NCI-H1694 treated with DMSO at 0.1 percent for 48 hours (cell line): ENCODE results near the gene DHX8.

Source experiments
- DNase-seq: peaks from one replicate; lab custom pipeline; 2025; lab: John Stamatoyannopoulos, UW

Gene DHX8

DNA sequence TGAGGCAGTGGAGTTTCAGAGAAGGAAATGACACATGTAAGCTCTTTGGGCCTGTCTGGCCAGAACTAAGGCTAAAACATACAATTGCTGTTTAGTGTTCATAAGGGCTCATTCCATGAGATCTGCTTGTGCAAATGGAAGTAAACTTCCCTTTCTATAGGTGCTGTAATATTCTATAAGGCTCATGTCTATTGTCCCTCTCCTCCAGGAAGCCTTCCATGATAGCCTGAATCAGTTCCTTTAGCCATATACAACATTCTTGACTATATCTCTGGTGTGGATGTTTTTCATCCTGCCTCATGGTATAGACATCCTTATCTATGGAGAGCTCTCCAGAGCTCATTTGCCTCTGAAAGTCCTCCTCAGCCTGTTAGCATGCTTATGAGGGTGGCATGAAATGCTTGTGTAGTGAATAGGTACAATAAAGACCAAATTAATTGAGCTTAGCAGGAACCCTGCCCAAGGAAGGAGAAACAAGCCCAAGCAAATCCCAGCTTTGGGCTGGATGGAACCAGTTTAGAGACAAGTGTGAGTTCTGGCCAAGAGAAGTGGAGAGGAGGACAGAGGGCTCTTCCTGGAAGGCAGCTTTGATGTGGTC is 64.0 kb downstream of the DHX8 start:
- DNase-seq = no peak

DNA sequence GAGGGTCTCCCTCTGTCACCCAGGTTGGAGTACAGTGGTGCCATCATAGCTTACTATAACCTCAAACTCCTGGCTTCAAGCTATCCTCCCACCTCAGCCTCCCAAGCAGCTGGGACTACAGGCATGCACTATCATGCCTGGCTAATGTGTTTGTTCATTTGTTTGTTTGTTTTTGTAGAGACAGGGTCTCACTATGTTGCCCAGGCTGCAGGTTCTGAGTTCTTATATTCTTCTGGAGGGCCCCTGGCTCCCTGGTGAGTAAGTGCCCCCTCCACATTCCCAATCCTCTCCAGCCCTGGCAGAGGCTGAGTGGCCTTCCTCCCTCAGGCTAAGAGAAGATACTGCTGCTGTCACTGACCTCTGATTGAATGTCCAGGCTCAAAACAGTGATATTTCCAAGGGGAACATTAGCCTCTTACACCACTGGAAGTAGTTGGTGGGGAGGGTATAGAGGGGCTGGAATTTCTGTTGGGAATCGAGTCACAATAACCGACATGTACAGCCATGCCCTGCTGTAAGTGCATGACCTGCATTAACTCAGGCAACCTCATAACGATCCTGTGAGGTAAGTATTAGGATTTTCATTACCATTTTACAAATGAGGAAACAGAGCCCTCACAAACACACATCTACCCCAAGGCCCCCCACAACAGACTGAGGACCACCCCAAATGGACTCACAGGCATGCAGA is 65.1 kb downstream of the DHX8 start:
- DNase-seq = no peak

DNA sequence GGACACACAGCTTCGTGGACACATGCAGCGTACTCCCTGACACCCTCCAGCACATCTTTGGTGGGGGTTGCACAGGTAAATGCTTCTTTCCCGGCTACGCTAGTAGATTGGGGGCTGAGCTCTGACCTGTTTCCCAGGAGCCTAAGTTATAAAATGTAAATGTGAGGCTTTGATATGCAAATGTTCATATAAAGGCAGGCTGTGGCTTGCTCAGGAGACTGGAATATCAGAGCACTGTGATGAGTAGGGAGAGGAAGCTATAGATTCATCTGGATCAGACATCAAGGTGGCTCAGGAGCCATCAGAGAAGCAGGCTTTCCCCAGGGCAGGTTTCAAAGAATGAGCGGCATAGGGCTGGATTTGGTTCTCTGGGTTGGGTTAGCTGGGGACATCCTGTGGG is 65.7 kb downstream of the DHX8 start:
- no peak for DNase-seq

DNA sequence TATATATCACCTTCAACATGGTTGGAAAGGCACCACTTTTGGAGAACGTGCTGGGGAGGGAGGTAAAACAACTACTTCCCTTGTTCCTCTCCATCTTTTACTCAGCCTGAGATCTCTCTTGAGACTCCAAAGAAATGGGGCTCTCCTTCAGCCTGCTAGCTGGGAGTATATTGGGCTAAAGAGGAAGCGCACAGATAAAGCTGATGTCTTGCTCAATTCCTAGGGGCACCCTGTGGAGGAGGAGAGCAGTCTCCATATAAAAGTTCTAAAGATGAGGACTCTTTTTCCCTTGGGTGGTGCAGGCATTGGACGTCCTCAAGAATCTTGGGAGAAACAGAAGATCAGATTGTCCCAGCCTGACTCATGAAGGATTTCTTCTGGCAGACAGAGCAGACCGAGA is 67.0 kb downstream of the DHX8 start:
- no peak for DNase-seq

DNA sequence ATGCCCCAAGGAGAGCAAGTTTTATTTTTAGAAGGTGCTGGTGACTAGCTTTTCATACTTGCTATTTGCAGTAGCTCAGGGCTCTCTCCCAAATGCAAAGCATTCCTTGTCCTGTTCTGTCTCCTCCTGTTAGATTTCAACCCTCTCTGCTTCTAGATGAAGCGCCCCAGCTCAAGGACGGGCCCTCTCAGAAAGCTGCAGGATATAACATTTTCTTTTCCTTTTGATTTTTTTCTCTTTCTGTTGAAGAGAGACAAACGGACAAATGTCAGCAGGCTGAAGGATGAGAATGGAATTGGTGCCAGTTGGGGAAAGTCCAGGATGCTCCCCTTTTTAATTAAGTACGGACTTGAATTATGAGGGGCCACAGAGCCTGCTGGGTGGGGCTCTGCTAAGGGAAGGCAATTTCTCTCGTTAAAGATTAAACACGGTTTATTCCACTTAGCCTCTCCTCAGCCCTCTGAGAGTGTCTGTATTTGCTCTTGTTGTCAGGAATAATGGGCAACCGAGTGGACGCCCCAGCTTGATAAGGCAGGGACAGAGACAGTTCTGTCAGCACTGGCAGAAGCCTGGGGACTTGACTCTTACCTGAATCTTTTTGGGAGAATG is 68.6 kb downstream of the DHX8 start:
- no peak for DNase-seq

DNA sequence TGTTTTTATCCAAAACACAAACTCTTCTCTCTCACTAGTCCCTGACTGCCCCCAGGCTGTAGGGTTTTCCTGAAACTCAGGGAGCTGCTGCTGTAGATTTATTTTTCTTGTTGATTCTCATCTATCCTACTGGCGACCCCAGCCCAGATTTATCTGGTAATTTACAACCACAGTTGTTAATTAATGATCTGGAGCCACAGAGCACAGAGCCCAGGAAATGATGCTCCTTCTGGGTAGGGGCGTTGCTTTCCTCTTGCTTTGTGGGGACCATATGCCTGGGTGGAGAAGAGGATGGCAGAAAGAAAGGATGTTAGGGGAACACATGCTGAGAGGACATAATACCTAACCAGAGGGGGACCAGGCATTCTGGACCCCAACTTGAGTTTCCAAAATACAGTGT is 69.8 kb downstream of the DHX8 start:
- no peak for DNase-seq

DNA sequence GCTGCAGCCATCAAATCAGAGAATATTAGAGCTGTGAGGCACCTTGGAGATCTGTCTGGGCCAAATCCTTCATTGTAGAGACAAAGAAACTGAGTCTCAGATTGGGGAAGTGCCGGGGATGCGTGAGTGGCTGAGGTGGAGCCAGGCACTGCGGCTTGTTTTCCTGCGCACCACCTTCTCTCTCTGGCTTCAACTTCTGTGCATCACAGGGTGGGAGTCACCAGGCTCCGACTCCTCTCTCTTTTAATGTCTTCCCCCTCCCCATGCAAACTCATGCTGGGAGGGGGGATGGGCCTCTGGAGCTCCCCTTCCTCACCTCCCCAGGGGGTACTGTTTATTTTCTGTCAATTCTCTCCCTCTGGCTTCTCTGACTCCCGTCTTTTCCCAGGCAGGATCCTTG is 71.1 kb downstream of the DHX8 start:
- no peak for DNase-seq

DNA sequence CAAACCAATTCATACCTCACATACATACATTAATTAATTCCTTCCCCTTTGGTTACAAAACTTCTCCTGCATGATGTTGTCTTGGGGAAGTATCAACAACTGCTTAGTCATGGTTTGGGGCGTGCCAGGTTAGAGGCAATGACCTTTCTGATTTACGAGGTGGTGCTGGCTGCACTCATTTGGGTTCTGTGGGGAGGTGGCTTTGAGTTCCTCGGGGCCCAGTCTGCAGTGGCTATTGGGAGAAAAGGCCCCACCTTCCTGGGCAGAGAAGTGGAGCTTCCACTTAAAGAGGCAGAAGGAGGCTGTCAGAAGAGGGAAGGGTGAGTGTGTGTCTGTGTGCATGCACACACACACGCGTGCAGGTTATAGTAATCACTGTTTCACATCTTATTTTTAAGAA is 72.5 kb downstream of the DHX8 start:
- no peak for DNase-seq

DNA sequence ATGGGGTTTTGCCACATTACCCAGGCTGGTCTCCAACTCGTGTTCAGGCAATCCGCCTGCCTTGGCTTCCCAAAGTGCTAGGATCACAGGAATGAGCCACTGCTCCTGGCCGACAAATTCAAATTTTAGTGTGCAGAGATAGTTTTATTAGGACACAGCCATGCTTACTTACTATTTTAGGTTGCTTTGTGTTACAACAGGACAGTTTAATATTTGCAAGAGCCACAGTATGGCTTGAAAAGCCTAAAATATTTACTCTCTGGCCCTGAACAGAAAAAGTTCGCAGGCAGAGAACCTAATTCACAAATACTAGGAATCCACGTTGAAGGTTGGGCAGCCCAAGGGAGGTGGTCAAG is 75.0 kb downstream of the DHX8 start:
- DNase-seq = no peak

DNA sequence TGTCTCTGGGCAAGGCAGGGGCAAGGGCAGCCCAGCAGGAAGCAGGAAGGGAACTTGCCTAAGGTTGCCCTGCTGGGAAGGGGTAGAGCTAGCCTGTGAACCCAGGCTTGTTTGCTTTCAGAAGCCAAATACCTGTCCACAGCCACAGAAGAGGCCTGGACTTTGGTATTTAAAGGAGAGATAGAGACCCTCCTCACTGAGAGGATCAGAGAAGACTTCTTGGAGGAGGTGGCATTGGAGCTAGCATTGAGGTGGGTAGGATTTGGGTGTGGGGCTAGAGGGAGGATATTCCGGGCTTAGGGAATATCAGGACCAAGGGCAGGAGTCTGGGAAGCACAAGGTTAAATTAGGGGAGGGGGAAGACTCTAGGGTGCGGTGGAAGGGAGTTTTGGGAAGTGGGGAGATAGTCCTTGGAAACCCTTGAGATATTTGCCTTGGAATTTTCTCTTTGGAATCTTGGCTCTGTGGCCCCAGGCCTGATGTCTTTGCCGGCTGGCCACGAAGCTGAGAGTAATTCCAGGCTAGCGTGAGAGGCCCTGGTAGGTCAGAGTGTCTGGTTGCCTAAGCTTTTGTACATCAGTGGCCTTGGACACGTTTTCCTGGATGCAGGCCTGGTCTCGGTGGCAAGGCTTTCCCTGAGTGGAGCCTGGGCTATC is 75.5 kb downstream of the DHX8 start:
- no peak for DNase-seq

DNA sequence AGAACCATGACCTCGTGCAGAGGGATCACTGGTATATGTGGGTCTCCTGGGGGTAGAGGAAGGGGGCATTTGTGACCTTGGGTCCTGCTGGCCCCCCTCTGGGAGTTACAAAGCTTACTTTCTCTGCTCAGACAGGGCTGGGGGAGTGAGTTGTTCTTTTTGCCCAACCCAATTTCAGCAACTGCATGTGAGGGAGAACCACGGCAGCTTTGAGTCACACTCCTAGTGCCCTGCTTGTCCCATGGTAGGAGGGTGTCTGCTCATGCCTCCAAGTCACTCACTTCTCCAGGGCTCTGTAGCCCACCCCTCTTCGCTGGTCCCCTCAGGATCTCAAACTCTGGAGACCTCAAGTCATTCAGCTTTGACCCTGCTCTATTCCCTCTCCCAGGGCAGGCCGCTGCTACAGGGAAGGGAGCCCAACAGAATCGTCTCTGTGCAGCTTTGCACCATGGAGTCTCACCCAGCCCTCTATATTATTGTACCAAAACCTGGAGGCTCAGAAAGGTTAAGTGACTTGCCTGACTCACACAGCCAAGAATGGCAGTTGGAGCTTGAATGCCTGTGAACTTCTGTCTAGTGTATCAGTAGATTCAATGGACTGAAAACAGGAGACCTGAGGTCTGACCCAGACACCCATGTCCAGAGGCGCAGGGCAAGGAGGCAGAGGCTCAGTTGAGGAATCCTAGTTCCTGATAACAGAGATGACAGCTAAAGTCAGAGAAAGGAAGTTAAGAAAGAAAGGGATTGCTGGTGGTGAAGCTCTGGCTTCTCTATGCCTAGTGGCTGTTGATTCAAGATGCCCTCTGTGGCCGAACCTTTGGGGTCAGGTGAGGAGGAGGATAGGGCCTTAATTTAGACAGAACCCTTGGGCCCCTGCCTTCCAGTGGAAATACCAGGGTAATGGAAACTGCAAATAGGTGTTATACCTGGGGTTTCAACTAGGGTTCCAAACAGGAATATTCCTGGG is 77.0 kb downstream of the DHX8 start:
- no peak for DNase-seq

DNA sequence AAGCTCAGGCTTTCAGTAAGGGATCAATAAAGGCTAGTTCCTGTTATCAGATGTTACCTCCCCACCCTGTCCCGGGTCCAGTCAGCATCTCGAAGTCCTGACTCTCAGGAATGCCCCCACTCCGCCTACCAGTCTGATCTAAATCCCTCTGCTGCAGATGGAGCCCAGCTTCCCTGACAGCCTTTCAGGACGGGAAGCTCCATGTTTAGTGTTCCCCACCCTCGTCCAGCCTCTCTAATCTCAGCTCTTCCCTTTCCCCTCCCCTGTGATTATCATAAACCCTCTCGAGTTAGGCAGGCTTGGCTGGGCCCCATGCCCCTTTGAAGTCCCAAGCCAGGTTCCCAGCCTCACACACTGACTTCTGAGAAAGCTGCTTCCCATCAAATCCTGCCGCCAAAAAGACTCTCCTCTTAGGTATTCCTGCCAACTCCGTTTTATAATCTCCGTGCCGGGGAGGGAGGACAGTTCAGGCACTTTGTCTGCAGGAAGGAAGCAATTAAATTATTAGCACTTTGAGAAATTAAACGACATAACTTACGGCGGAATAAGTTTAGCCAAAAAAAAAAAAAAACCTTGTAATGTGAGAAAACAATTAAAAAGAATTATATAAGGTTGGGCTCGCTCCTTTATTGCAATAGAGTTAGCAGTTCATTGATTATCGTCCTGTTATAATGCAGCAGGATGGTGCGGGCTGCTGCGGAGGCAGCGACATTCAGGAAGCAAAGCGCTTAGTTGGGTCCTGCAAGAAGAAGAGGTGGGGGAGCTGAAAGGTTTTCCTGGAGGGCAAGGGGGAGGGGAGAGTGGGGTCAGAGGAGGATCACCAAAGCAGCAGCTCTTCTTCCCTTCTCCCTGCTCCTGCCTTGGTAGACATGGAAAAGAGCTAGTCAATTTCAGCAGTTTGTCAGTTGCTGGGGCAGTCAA is 79.2 kb downstream of the DHX8 start:
- no peak for DNase-seq

DNA sequence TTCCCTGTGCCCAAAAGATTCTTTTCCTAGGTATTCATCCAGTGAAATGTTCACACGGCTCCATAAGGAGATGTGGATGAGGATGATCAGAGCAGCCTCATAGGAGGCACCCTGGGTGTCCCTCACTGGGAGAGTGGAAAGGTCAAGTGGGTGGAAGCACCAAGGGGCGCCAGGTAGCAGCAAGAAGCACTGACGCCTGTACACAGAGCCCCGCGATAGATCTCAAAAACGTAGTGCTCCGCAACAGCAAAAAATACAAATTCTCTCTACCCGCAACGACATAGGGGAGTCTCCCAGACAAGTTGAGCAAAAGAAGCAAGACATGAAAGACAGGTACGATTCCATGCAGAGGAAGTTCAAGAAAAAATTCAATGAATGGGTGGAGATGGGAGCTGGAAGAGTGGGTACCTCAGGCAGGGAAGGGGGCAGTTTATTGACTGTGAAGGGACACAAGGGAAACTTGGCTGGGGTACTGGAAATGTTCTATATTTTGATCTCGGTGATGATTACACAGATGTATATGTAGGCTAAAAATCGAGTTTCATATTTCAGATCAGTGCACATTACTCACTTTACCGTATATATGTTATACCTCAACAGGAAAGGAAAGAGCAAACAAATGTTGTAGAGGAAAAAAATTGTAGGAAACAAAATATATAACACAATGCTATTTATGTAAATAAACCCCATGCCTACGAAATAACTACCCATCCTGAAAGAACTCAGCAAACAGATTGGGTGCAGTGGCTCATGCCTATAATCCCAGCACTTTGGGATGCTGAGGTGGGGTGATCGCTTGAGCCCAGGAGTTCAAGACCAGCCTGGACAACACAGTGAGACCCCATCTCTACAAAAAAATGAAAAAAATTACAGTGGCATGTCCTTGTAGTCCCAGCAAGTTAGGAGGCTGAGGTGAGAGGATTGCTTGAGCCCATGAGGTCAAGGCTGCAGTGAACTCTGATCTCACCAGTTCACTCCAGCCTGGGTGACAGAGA is 80.1 kb downstream of the DHX8 start:
- no peak for DNase-seq

DNA sequence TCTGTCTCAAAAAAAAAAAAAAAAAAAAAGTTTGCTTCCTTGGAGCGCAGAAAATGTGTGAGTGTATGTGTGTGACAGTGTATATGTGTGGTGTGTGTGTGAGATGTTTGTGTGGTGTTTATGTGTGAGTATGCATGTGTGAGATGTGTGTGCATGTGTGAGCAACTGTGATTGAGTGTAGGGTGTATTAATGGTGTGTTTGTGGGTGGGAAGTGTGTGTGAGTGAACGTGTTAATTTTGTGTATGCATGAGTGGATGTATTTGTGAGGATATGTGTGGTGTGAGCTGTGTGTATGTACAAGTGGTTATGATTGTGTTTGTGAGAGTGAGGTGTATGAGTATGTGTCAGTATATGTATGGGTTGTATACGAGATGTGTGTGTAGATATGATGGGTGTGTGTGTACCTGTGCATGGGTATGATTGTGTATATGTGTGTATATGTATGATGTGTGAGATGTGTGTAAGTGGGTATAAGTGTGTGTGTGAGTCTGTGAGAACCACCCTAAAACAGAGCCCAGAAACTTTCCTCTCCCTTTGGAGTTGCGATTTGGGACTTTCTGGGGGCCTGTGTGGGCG is 84.8 kb downstream of the DHX8 start:
- no peak for DNase-seq

DNA sequence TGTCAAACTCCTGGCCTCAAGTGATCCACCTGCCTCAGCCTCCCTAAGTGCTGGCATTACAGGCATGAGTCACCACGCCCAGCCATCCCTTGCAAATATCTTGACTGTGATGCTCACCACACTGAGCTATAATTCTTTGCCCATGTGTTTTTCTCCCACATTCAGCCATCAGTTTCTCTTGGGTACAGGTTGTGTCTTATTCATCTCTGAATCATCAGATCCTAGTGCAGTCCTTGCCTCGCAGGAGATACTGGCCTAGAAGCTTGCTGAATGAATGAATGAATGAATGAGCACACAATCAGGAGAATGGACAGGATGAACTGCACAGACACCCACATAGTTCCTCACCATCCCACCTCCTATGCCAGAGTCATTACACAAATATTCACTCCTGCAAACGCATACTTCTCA is 86.7 kb downstream of the DHX8 start:
- DNase-seq = no peak

DNA sequence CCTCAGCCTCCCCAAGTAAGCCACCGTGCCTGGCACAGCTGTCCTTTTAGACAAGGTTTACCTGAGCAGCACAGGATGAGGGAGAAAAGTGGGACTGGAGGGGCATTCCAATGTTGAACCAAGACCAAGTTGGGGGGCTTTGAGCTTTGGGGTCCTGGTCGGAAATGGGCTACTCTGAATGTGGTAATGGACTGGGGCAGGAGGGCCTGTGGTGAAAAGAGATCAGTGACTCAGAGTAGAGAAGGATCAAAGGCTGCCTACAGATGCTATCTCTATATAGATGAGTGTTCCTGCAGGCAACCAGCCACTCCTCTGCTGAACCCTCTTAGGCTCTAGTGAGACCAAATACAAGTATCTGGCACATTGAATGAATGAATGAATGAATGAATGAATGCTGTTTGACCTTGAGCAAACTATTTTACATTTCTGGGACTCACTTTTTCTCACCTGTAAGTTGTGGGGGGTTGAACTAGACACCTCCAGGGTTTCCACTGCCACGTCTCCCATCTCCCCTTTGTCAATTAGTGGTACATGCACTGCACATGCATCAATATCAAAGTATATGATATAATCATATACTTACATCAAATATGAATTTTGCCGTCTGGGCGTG is 88.7 kb downstream of the DHX8 start:
- DNase-seq = no peak

DNA sequence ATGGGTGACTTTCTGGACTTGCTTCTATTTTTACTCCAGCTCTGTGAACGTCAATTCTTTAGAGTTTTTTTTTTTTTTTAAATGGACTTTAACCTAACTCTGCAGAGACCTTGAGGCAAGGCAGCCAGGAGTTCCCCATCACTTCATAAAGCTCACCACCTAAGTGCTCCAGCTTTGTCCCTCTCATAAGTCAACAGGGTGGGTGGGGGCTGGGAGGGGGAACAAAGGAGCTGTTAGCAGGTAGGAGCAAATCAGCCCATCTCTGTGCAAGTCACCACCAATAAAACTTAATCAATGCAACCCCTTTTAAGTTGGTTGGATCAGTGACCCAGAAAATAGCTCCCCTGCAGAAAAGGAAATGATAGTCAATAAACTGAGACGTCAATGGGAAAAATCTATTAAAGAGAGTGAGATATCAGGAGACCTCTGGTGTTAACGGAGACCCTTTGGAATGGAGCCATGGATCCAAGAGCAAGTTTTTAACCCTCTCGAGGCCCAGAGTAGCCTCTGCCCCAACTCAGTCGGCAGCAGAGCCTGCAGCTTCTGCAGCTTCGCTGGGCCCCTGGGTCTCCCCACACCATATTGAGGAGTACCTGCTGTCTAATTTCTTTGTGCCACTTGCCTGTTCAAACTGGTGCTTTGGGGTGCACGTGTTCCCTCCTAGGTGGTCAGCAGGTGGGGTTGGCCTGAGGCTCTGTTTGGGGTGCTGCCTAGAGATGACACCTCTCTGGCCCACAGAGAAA is 90.0 kb downstream of the DHX8 start:
- DNase-seq = no peak

DNA sequence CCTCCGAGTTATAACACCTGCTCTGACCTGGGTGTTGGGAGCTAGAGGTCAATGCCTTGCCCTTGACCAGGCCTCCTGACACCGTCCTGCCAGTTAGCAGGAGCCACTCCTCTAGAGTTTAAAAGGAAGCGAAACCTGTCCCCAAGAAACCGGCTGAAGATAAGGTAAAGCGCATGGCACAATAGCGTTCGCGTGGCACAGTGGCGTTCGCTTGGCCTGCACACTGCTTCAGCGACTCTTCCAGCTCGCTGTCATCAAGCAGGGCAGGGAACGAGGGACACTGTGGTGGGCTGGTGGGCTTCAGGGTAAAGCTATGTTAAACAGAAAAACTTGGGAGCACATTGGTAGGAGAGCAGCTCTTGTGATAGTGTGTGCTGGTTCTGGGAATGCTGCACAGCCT is 90.6 kb downstream of the DHX8 start:
- no peak for DNase-seq
